Uterus (tissue), 4 donors: ENCODE data around the gene CASZ1. TPM values are rescaled to one million over a fixed set of nuclear protein-coding genes. Genes with fewer than 3 reads are reported as not detected.

Source experiments
- DNase-seq, 2 donors: peaks; one replicate each; pipeline ENCODE4 v3.0.0-alpha.2; 2019 to 2020
- H3K27ac ChIP-seq, 2 donors: fragments of 200-600 bp; sonication (generic); 1 replicate in 1 of 2; 2 replicates in 1 of 2; pipeline ENCODE4 v1.5.1; 2016 to 2018
- H3K27me3 ChIP-seq, 2 donors: fragments of 200-600 bp; sonication (generic); one replicate each; pipeline ENCODE4 v1.5.1; 2018 to 2019; ENCODE audit warnings: control low read depth in 1 of 2
- H3K36me3 ChIP-seq, 2 donors: fragments of 200-600 bp; sonication (generic); one replicate each; pipeline ENCODE4 v1.5.1; 2019; ENCODE audit warnings: control low read depth in 1 of 2
- H3K4me1 ChIP-seq, 2 donors: fragments of 200-600 bp; sonication (generic); one replicate each; pipeline ENCODE4 v1.5.1; 2018 to 2019; ENCODE audit warnings: control low read depth in 1 of 2
- H3K4me3 ChIP-seq, 2 donors: fragments of 200-600 bp; sonication (generic); 1 replicate in 1 of 2; 2 replicates in 1 of 2; pipeline ENCODE4 v1.5.1; 2018 to 2019; ENCODE audit warnings: mild to moderate bottlenecking in 1 of 2
- H3K9me3 ChIP-seq, 2 donors: fragments of 200-600 bp; sonication (generic); one replicate each; pipeline ENCODE4 v1.5.1; 2019; ENCODE audit warnings: control low read depth in 1 of 2
- POLR2A ChIP-seq, 2 donors: fragments of 450-650 bp; IDR thresholded peaks; one replicate each; pipeline ENCODE4 v1.6.1; 2016; ENCODE audit warnings: antibody characterized with exemption in 2 of 2, mild to moderate bottlenecking in 1 of 2, moderate library complexity in 1 of 2
- intact Hi-C: fragments of 100-400 bp; cut with DNase I; formaldehyde crosslinking; loops from one replicate; pipeline ENCODE4 v1.15.1; 2023; ENCODE audit warnings: low total_unique reads
- total RNA-seq, 4 donors: library from RNA; depleted of rRNA in 3 of 4; stranded (reverse); fragments of >200 nt in 3 of 4; gene quantifications; one replicate each; pipeline versions ENCODE4 v1.1.0 to v1.2.4, GENCODE V29; 2014 to 2023
- TF ChIP-seq, protein P1 (sequence below), 4 experiments: fragments of 200-600 bp in 2 of 4; fragments of 450-650 bp in 2 of 4; sonication (generic) in 2 of 4; IDR thresholded peaks; one replicate each; pipeline ENCODE4 v1.5.1; 2016 to 2019; ENCODE audit warnings: antibody characterized with exemption in 4 of 4, mild to moderate bottlenecking in 2 of 4, moderate library complexity in 1 of 4
- donor health status: DM: yes; HTN: yes; CAD: no.

Gene CASZ1
- total RNA-seq, 4 donors from 2014 or later: 0.59 to 49.2 (median 3.9) TPM

DNA sequence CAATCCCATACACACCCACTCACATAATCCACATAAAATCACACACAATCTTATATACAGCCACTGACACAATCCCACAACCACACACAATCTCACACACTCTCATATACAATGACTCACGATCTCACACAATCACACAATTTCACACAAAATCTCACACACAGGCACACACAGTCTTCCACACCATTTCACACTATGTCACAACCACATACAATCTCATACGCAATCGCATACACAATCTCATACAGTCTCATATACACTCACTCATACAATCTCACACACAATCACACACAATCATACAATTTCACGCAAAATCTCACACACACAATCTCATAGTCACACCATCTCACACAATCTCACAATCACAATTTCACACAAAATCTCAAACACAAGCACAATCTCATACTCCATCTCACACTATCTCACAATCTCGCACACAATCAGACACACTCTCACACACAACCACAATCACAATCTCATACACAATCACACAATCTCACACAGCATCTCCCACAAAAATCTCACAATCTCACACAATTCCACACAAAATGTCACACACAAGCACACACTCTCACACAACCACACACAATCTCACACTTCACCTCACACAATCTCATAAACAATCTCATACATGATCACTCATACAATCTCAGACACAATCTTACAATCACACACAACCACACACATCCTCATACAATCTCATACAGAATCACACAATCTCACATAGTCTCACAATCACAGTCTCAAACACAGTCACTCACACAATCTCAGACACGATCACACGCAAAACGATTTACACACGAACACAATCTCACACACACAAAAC lies 18.5 kb downstream of the CASZ1 start:
- H3K27ac ChIP-seq: no peak overlapping the region
- no peaks in the 10 kb centered on the region for H3K9me3 ChIP-seq
- TF ChIP-seq, protein P1, sequence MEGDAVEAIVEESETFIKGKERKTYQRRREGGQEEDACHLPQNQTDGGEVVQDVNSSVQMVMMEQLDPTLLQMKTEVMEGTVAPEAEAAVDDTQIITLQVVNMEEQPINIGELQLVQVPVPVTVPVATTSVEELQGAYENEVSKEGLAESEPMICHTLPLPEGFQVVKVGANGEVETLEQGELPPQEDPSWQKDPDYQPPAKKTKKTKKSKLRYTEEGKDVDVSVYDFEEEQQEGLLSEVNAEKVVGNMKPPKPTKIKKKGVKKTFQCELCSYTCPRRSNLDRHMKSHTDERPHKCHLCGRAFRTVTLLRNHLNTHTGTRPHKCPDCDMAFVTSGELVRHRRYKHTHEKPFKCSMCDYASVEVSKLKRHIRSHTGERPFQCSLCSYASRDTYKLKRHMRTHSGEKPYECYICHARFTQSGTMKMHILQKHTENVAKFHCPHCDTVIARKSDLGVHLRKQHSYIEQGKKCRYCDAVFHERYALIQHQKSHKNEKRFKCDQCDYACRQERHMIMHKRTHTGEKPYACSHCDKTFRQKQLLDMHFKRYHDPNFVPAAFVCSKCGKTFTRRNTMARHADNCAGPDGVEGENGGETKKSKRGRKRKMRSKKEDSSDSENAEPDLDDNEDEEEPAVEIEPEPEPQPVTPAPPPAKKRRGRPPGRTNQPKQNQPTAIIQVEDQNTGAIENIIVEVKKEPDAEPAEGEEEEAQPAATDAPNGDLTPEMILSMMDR (IDR thresholded peaks at IDR 0.05): no peak
- no peak for TF ChIP-seq POLR2A (IDR thresholded peaks at IDR 0.05)
- no peaks in the 10 kb centered on the region for H3K36me3 ChIP-seq
- H3K4me3 ChIP-seq: no peak overlapping the region
- DNase-seq: no peak
- H3K4me1 ChIP-seq: no peaks in the 10 kb centered on the region
- H3K27me3 ChIP-seq: no peaks in the 10 kb centered on the region
- intact Hi-C loops: no loop called here

DNA sequence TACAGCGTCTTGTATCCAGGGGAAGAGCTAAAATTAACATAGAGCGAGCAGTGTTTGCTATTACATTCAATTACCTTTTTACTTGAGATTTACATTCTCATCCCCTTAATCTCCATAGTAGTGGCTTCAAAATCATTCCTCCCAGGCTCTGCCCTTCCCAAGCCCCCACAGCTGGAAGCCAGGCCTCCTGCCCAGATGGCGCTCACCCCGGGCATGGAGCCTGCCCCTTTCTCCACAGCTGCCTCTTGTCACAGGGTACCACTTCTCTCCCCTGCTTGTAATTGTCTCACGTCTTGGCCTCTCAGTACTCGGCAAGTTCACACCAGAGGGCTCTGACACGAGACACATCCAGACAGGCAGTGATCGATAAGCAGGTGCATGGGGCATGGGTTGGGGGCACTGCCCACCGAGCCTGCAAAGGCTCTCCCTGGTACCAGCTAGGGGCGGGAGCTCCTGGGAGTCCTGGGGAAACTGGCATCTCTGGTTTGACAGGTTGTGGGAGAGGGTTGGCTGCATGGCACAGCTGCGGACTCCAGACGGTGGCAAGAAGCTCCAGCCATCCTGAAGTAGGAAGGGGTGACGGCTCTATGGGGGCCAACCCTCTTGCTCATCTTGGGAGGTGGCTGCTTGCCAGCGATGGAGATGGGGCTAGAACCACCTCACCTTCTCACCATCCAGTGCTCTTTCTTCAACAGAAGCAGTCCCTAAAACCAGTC lies 20.1 kb downstream of the CASZ1 start:
- intact Hi-C loops: no loop called here
- H3K27me3 ChIP-seq: no peaks in the 10 kb centered on the region
- no peaks in the 10 kb centered on the region for H3K4me1 ChIP-seq
- H3K4me3 ChIP-seq: no peak overlapping the region
- no peaks in the 10 kb centered on the region for H3K9me3 ChIP-seq
- no peak for TF ChIP-seq POLR2A (IDR thresholded peaks at IDR 0.05)
- TF ChIP-seq, protein P1 (IDR thresholded peaks at IDR 0.05): no peak
- no peak overlapping the region for H3K27ac ChIP-seq
- no peak for DNase-seq
- no peaks in the 10 kb centered on the region for H3K36me3 ChIP-seq

DNA sequence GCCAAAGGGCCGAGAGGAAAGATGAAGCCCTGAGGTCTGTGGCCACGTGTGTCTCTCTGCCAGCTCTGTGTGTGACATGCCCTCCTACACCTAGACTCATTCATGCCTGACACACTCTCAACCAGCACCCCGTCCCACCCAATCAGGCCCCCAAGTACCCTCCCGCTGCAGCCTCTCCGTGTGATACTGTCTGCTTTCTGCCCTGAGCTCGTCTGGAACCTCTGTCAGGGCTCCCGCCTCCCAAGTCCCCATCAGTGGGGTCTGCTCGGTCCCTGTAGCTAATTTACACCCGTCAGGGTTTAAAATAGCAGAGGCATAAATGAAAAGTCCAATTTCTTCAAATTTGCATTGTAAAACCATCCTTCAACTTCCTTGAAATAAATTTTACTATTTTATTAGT lies 20.7 kb downstream of the CASZ1 start:
- H3K36me3 ChIP-seq: no peaks in the 10 kb centered on the region
- no peak overlapping the region for H3K4me3 ChIP-seq
- no peaks in the 10 kb centered on the region for H3K4me1 ChIP-seq
- no peak for DNase-seq
- H3K27ac ChIP-seq: no peak overlapping the region
- TF ChIP-seq, protein P1 (IDR thresholded peaks at IDR 0.05): no peak
- TF ChIP-seq POLR2A (IDR thresholded peaks at IDR 0.05): no peak
- intact Hi-C loops: no loop called here
- H3K9me3 ChIP-seq: no peaks in the 10 kb centered on the region
- no peaks in the 10 kb centered on the region for H3K27me3 ChIP-seq

DNA sequence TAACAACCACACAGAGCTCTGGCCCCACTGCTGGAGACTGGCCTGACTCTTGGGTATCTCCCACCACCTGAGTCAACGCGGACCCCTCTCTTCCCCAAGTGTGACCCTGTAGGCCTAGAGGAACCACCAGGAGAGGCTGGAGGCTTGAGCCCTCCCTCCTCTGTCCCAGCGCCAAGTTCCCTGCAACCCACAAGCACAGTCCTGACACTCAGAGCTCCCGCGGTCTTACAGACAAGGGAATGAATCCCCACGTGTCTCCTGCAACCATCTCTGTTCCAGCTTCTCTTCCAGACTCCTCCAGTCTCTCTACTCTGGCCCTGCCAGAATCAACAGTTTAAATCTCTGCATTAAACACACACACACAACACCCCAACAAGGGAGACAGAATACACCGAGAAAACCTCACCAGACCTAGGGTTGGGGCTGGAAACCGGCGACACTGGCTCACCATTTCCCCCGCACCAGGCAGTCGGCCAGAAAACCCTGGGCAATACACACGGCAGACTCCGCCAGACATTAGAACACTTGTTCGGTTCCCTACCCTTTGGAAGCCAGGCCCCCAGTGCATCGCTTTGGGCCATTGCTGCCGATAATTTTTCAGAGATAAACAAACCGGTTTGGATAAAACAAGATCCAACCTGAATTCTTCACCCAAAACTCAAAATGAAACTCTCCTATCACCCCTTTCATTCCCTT lies 21.7 kb downstream of the CASZ1 start:
- Histone ChIP-seq H3K4me3 (no peak overlapping the region), H3K9me3 (no peaks in the 10 kb centered on the region), H3K4me1 (no peaks in the 10 kb centered on the region), H3K36me3 (no peaks in the 10 kb centered on the region), H3K27ac (no peak overlapping the region), H3K27me3 (no peaks in the 10 kb centered on the region)
- TF ChIP-seq, protein P1 (IDR thresholded peaks at IDR 0.05): no peak
- TF ChIP-seq POLR2A (IDR thresholded peaks at IDR 0.05): no peak
- intact Hi-C loops: no loop called here
- no peak for DNase-seq
